Osteoblast (primary cell): ENCODE measurements around the gene AKT2. TPM values are rescaled to one million over a fixed set of nuclear protein-coding genes. Genes with fewer than 3 reads are reported as not detected.

Experiments
- DNase-seq: peaks from one replicate; pipeline ENCODE4 v3.0.0; 2011; ENCODE audit warnings: low spot score, mixed read lengths; ENCODE audit not compliant: insufficient read length; ENCODE audit errors: missing footprints
- H2AFZ ChIP-seq: 2 replicates; pipeline ENCODE4 v1.6.0; 2011; ENCODE audit warnings: mild to moderate bottlenecking, low read length
- H3K27ac ChIP-seq: 2 replicates; pipeline ENCODE4 v1.5.1; 2011; ENCODE audit warnings: mild to moderate bottlenecking, low read depth, low read length, moderate library complexity
- H3K27me3 ChIP-seq: 2 replicates; pipeline ENCODE4 v1.6.0; 2012; ENCODE audit warnings: mild to moderate bottlenecking, control low read depth, inconsistent platforms, low read length, moderate library complexity; ENCODE audit not compliant: insufficient read depth
- H3K36me3 ChIP-seq: 2 replicates; pipeline ENCODE4 v1.5.1; 2011; ENCODE audit warnings: mild to moderate bottlenecking, low read length, control low read depth, moderate library complexity; ENCODE audit not compliant: insufficient read depth
- H3K4me1 ChIP-seq: 2 replicates; pipeline ENCODE4 v1.5.1; 2011; ENCODE audit warnings: mild to moderate bottlenecking, low read length, control low read depth, moderate library complexity; ENCODE audit not compliant: insufficient read depth
- H3K4me2 ChIP-seq: 2 replicates; pipeline ENCODE4 v1.6.0; 2011; ENCODE audit warnings: mild to moderate bottlenecking, low read length; ENCODE audit not compliant: insufficient read depth
- H3K4me3 ChIP-seq: fragments of 200-600 bp; sonication (generic); 3 replicates; pipeline ENCODE4 v1.5.1; 2012; ENCODE audit warnings: mild to moderate bottlenecking, low read length, inconsistent platforms; ENCODE audit not compliant: insufficient read depth
- H3K79me2 ChIP-seq: 2 replicates; pipeline ENCODE4 v1.6.0; 2012; ENCODE audit warnings: mild to moderate bottlenecking, low read length, control low read depth, inconsistent platforms; ENCODE audit not compliant: insufficient read depth
- H3K9me3 ChIP-seq: 2 replicates; pipeline ENCODE4 v1.5.1; 2011; ENCODE audit warnings: low read depth, low read length, control low read depth
- H4K20me1 ChIP-seq: 2 replicates; pipeline ENCODE4 v1.6.0; 2012; ENCODE audit warnings: mild to moderate bottlenecking, low read length, control low read depth; ENCODE audit not compliant: insufficient read depth
- total RNA-seq: library from RNA; depleted of rRNA; stranded (reverse); fragments of >200 nt; gene quantifications from 2 replicates; pipeline ENCODE4 v1.2.3, GENCODE V29; 2012
- TF ChIP-seq, protein P1 (sequence below): IDR thresholded peaks from 2 replicates; pipeline ENCODE4 v1.5.1; 2011; ENCODE audit warnings: mild to moderate bottlenecking, low read depth, low read length, moderate library complexity; ENCODE audit errors: extremely low read depth

AKT2 gene
- total RNA-seq, 1 donor, result 115 TPM

DNA sequence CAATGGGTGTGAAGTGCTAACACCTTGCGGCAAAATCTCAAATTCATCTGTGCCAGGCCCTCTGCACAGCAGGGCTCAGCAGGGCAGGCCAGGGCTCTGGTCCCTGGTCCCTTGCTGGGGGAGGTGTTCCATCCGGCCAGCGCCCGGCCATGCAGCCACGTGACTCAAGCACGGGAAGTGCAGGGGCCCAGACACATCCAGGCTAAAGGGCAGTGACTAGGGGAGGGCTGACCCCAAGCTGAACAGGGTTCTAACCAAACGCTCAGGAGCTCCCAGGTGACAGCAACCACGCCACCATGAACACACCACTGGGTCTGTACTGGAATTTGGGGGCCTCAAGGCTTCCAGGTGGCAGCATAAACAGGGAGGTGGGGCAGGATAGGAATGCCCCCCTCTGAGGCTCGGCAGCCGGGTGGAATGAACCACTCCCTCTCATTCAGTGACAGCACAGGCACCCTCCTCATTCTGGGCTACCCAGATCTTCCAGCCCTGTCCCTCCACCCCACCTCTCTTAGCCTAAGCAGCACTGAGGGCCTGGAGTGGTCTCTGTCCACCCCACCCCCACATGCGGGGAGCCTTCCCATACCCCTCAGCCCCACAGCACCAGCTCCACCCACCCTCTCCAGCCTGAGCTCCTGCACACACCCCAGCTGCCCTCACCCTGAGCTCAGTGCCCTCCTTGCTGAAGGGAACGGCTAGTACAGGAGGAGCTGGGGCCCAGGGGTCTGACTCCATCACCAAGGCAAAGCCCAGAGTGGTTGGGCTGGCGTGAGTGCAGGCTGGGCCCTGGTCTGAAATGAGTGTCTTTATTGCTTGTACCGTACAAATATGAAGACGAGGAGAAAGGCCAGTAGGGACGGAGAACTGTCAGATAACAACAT, 53.4 kb downstream of the AKT2 start:
- TF ChIP-seq, protein P1, sequence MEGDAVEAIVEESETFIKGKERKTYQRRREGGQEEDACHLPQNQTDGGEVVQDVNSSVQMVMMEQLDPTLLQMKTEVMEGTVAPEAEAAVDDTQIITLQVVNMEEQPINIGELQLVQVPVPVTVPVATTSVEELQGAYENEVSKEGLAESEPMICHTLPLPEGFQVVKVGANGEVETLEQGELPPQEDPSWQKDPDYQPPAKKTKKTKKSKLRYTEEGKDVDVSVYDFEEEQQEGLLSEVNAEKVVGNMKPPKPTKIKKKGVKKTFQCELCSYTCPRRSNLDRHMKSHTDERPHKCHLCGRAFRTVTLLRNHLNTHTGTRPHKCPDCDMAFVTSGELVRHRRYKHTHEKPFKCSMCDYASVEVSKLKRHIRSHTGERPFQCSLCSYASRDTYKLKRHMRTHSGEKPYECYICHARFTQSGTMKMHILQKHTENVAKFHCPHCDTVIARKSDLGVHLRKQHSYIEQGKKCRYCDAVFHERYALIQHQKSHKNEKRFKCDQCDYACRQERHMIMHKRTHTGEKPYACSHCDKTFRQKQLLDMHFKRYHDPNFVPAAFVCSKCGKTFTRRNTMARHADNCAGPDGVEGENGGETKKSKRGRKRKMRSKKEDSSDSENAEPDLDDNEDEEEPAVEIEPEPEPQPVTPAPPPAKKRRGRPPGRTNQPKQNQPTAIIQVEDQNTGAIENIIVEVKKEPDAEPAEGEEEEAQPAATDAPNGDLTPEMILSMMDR, result no peak
- Histone ChIP-seq H3K27ac (no peak overlapping the region), H3K9me3 (no peaks in the 10 kb centered on the region), H3K4me2 (no peak overlapping the region), H3K27me3 (peaks cover 3% of the 10 kb centered on the region), H4K20me1 (peaks cover 2% of the 10 kb centered on the region), H3K79me2 (no peaks in the 10 kb centered on the region), H3K4me3 (no peak overlapping the region), H3K4me1 (peaks cover 16% of the 10 kb centered on the region), H3K36me3 (peaks cover 1% of the 10 kb centered on the region), H2AFZ (no peak overlapping the region)
- no peak for DNase-seq

DNA sequence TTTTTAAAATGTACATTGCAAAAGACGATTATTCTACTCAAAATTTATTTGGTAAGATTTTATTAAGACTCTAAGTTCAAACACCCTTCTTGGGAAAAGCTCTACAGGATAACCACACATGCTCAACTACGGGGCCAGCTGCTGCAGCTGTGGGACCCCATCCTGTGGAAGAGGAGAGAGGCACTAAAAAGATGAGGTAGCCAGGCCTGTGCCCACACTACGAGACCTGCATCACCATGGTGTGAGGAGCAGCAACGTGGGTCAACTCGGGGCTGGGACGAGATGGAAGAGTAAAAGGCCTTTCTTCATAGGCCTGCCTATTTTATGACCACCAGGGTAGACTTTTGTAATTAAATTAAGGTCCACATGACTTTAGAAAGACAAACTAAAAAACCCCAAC, 54.1 kb downstream of the AKT2 start:
- DNase-seq, result peak; percentile 44
- H4K20me1 ChIP-seq, result peaks cover 2% of the 10 kb centered on the region
- no peaks in the 10 kb centered on the region for H3K9me3 ChIP-seq
- no peak overlapping the region for H3K27ac ChIP-seq
- H3K4me3 ChIP-seq, result no peak overlapping the region
- peaks cover 3% of the 10 kb centered on the region for H3K27me3 ChIP-seq
- no peaks in the 10 kb centered on the region for H3K36me3 ChIP-seq
- no peaks in the 10 kb centered on the region for H3K79me2 ChIP-seq
- H2AFZ ChIP-seq, result no peak overlapping the region
- TF ChIP-seq, protein P1, result no peak
- H3K4me2 ChIP-seq, result no peak overlapping the region
- H3K4me1 ChIP-seq, result peaks cover 20% of the 10 kb centered on the region

DNA sequence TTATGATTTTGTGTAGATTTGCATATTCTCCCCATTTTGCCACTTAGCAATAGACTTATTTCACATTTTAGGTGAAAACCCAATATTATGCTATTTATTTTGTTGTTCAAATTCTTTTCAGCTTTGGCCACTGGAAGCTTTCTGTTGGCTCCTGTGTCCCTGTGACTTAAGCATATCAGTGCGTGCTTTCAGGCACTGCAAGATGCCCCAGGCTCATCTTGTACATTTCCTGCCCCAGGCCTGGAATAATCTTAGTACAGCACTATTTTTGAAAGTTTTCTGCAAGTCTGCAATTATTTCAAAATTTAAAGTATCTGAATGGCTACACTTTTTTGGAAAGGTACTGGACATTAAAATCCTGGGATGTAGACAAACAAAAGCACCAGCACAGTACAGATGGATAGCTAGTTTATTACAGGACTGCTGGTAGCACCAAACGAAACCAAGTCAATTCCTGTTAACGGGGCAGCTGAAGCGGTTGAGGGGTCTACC, 55.2 kb downstream of the AKT2 start:
- no peaks in the 10 kb centered on the region for H3K36me3 ChIP-seq
- DNase-seq, result no peak

DNA sequence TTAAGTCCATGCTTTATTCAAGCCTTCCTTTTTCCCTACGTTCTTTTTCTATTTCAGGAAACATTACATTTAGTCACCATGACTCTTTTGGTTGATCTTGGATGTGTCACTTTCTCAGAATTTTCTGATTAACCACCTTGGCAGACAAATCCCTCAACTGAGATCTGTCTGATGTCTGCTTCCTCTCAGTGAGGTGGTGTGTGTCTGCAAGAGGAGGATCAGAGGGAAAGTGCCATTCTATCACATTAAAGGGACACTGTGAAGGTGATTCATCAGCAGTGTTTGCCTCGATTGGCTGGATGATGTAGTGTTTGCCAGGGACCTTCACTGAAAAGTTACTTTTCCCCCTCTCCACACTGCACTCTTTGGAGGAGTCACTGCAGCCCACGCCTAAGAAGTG, 55.7 kb downstream of the AKT2 start:
- no peak for DNase-seq
- no peaks in the 10 kb centered on the region for H3K79me2 ChIP-seq

More for the DNA sequence above, 55.2 kb downstream of the AKT2 start:
- H3K27ac ChIP-seq, result peak overlapping the region; percentile 23
- no peaks in the 10 kb centered on the region for H3K79me2 ChIP-seq
- peaks cover 2% of the 10 kb centered on the region for H4K20me1 ChIP-seq
- TF ChIP-seq, protein P1, result no peak
- peak overlapping the region; percentile 26 for H3K4me2 ChIP-seq
- peaks cover 20% of the 10 kb centered on the region for H3K4me1 ChIP-seq
- no peak overlapping the region for H3K4me3 ChIP-seq
- no peak overlapping the region for H2AFZ ChIP-seq
- H3K27me3 ChIP-seq, result peaks cover 3% of the 10 kb centered on the region
- no peaks in the 10 kb centered on the region for H3K9me3 ChIP-seq

More for the DNA sequence above, 55.7 kb downstream of the AKT2 start:
- Histone ChIP-seq H3K4me3 (no peak overlapping the region), H3K36me3 (no peaks in the 10 kb centered on the region), H4K20me1 (peaks cover 2% of the 10 kb centered on the region), H3K4me2 (peak overlapping the region; percentile 26), H3K27me3 (peaks cover 3% of the 10 kb centered on the region), H3K27ac (no peak overlapping the region), H3K9me3 (no peaks in the 10 kb centered on the region), H2AFZ (no peak overlapping the region), H3K4me1 (peaks cover 20% of the 10 kb centered on the region)
- TF ChIP-seq, protein P1, result no peak
